Dedifferentiated amniotic fluid mesenchymal stem cell (primary cell): ENCODE results near the gene CARTPT.

Experiments used
- DNase-seq: peaks from one replicate; pipeline ENCODE4 v3.0.0-alpha.2; 2016; ENCODE audit errors: extremely low spot score

Gene CARTPT

DNA sequence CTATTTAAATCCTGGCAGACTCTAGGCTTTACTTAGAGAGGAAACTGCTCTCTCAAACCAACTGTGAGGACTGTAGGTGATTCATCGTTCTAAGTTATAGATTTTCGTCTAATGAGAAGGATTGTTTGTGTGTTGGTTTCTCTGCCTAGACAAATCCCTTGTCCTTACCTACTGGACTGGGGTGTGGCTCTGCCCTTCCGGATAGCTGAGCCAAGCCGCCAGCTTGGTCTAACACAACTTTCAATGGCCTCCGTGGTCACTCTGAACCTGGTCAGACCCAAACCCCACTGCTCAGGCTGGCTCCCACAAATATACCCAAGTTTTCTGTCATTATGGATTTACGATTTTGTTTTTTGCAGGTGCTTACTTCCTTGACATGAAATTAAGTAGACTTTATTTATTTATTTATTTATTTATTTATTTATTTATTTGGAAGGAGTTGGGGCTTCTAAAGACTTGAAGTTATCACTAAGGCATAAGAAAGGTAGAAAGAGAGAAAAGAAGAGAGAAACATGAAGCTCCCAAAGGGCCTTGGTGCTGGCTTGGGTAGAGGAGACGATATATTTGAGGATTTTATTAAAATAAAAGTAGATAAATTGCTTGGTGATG lies 19.0 kb downstream of the CARTPT start:
- DNase-seq: no peak

DNA sequence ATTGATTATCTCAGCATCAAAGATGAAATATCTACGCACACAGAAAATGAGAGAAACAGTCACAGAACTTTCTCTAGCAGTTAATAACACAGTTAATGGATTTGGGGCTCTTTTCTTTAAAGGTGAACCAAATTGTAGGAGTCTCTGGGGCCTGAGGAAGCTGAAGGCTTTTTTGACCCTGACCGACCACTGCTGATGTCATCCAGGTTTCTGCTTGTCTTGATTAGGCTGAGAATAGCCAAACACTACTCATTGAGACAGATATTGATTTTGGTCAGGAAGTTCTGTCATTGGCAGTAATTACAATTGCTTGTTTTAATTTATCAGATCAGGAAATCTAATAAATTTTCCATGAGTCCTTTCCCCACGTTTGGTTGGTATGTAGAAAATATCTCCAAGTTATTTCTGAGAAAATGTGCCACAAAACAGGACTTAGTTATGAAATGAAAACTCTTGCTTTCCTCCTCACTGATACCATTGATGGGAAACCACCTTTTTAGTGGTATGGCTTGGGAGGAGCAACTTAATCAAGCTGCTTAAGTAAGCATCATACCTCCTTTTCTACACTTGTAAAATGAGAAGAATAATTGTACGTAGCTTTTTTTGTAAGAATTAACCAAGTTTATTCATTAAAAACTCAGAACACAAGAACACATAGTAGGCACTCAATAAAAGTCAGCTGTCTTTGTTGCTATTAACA lies 19.7 kb downstream of the CARTPT start:
- no peak for DNase-seq

DNA sequence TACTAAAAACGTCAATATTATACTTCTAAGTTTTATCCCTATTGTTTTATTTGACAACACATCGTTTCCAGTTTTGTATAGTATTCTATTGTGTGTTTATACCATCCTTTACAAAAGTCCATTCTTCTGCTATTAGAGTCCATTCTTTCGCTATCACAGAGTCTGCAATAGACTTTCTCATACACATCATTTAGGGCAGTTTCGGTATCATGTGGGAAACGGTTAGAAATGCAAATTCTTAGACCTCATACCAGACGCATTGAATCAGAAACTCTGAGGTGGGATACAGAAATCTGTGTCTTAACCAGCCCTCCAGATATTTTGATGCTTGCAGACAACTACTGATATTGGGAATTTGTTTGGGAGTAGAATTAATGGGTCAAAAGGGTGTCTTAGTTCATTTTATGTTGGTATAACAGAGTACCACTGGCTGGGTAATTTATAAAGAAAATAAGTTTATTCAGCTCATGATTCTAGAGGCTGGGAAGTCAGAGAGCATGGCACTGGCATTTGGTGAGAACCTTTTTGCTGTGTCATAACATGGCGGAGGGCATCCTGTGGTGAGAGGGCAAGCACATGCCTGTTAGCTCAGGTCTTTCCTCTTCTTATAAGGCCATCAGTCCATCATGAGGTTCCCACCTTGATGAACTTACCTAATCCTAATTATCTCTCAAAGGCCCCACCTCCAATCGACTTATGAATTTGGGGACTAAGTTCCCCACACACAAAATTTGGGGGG lies 21.1 kb downstream of the CARTPT start:
- no peak for DNase-seq

DNA sequence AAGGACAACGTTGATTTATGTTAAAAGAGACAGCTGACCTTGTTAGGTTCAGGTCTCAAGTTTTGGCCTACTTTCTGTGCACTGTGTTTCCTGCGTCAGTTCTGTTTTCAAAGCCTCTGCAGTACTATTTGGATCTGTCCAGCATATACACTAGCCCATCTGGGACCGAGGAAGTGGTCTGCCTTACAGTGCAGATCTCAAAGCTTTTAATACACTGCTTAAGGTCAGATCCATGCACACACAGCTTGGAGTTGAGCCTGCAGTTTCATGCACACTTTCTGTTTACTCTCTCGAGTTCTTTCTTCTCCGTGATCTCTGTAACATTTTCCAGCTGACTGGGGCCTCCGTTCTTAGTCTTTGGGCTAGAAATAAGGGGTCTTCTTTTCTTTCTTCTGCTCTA lies 24.1 kb downstream of the CARTPT start:
- DNase-seq: peak; percentile 15

DNA sequence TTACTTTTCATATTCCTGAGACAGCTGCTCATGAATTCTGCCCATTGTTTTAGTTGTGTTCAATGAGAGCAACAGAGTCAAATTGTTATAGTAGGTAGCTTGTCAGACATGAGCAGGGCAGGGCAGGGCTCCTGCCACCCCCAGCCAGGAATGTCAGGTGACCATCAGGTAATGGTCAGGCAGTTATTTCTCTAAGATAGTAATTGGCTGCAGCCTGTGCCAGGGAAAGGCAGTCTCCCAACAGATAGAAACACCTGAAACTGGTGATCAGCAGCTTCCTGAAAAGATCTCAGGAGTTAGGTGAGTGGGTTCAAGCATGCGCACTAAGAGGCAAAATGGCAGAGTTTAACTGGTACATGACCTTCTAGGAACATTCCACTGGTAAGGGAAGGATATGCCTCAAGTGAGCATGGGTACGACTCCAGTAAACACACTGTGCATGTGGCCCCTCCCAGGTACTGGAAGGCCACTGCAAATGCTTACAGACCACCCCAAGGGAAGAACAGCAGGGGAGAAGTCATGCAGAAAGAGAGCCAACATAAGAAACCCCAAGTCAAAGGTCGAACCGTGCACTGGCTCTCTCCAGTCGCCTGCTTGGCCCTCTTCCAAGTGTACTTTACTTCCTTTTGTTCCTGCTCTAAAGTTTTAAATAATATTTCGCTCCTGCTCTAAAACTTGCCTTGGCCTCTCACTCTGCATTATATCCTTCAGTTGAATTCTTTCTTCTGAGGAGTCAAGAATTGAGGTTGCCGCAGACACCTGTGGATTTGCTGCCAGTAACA lies 25.1 kb downstream of the CARTPT start:
- no peak for DNase-seq

DNA sequence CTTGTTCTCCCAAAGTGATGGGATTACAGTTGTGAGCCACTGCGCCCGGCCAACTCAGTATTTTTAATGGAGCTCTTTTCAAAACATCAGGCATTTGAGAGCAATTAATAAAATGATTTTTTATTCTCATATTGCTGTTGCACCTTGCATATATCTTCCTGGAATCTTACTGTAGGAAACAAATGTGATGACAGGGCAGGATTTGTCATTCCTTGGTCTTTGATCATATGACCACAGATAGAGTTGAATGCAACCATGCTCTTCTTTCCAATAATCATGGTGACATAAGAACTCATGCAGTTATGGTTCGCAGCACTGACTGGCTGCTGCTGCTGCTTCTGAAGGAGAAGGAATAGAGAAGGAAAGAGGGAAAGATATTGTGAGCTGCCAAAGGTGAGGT lies 28.1 kb downstream of the CARTPT start:
- no peak for DNase-seq

DNA sequence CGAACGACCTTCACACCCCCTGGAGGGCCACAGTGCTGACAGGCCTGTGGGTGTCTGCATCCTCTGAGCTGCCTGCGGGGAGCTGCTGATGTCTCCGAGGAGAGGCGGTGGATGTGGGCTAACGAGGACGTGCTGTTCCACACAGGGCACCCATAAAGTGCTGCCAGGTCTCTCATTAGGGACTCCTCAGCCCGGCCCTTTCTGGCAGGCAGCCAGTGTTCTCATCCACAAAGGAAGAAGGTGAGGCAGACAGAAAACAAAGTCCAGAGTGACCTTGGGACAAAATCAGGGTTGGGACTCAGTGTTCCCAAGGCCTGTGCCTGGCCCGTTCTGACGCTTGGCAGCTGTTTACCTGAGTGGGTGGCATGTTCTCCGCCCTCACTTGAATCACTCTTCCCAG lies 29.3 kb downstream of the CARTPT start:
- no peak for DNase-seq

DNA sequence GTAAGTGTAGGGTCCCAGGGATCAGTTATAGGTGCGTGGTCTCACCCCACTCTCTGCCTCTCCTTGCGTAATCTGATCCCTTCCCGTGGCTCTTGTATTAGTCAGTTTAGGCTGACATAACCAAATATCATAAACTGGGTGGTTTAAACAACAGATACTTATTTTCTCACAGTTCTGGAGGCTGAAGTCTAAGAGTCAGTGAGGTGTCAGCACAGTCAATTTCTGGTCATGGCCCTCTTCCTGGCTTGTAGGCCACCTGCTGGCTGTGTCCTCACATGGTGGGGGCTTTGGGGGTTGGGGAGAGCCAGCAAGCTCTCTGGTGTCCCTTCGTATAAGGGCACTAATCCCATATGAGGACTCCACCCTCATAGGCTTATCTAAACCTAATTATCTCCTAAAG lies 32.3 kb downstream of the CARTPT start:
- no peak for DNase-seq

DNA sequence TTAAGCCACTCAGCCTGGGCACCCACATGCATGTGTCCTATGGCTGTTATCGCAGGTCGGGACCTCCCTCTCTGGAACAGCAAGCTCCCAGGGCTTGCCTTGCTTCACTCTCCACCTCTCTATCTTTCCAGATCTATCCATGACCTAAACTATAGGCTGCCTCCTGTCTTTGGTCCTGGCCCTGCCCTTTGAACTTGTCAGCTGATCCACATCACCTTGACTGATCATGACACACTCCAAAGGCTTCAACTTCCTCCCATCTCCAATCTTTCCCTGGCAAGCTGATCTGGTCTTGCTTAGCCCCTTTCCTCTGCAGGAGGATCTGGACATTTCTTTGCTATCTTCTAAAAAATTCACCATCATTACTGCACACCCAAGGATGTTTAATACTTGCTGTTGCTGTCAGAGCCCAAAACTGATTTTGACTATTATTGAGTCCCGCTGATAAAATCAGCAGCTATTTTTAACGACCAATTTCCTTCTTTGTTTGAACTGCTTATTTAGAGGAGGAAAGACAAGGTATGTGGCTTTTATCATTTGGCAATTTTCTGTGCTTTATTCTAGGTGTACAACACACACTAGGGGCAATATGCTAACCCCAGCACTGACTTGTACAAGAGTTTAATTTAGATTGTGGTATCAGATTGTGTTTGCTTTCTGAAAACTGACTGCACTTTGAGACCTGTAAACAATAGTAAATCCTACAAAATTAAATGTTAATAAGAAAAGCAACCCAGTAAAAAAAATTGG lies 33.5 kb downstream of the CARTPT start:
- DNase-seq: no peak

DNA sequence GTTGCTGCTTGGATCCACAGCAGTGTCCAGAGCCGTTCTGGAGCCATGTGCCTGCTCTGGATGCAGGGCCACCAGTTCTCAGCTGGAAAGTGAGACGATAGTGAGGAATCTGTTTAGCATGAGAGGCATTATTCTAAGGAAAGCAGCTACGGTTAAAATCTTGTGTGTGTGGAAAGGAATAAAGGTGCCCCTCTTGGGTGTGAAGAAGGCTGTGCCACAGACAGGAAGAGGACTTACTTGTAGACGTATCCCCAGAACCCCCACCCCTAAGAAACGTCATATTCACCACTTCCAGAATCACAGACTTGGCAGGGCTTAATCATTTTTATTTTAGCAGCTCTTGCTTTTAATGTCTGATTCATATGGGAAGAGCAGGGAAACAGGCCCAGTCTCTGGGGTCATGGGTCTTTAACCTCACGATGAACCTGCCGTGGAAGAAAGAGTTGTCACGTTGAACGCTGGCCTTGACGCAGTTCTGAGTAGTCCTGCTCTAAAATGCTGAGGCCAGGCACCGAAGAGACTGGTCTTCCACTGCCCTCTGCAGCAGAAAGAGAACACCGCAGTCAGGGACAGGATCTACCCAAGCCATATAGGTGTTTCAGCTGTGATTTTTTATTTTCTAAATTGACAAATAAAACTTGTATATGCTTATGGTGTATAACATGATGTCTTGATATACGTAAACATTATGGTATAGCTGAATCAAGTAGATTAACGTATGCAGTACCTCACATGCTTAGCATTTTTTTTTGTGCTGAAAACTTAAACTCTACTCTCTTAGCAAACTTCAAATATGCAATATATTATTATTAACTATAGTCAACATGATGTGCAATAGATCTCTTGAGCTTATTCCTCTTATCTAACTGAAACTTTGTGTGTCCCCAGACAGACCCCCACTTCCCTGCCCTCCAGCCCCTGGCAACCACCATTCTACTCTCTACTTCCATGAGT lies 38.8 kb downstream of the CARTPT start:
- DNase-seq: peak; percentile 39

DNA sequence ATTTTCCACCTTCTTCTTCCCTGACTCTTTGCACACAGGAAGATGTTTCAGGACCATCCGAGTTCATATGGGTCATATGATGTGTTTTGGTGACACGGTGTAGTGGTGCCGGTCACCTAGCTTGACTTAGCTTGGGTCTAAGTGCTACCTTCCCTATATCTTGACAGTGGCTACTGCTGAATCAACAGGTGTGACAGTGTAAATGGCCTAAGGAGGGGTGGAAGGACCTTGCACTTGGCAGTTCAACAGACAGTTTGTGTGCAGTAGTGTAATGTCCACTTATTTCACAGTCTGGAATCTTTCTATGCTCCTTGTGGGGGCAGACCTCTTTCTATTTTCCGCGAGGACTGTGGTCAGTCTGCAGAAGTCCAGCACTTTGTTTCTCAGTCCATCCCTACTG lies 43.8 kb downstream of the CARTPT start:
- no peak for DNase-seq

DNA sequence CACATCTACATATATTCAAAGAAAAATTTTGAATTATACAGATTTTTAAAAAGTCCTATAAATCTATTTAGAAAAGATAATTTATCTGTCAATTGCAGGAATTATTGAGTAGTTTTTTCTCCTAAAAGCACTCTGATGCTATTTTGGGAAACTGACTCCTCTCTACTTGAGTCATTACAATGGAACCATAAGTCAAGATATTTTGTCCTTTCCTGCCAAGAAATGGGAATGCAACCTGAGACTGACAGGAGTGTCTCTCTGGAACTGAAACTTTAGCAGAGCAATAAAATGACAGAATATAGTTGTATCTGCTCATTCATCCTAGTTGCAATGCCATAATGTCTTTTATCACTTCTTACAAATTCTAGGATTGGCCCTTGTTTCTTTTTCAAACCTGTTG lies 48.6 kb downstream of the CARTPT start:
- DNase-seq: peak; percentile 68

DNA sequence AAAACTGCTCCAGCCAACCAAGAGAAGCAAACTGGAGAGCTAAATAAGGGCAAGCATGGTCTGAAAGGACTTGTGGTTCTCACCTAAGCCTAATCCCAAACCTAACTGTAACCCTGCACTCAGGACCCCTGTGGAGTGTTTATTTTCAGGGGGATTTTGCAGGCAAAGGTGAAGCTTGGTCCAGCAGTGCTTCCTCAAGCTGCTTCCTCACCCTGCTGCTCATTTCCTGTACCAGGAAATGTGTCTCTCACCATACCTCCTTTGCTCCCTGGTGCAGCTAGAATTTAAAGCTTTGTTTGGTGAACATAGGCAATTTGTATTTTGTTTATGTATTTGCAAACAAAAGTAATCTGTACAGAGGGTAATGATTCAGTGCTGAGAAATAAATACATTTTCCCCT lies 50.2 kb downstream of the CARTPT start:
- no peak for DNase-seq

DNA sequence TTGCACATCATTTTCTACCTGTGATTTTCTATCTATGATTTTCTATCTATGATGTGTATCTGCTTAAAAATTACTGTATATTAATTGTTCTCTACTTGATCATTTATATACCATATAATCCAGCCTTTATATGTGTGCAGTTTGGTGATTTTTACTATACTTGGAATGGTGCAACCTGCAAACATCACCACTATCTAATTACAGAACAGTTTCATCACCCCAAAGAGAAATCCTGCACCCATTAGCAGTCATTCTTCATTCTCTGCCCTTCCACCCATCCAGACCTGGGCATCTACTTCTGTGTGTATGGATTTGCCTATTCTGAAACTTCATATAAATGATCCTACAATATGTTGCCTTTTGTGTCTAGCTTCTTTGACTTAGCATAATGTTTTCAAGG lies 51.3 kb downstream of the CARTPT start:
- no peak for DNase-seq
